ENCODE results near the gene MACROD2. TPM values are rescaled to one million over a fixed set of nuclear protein-coding genes. Genes with fewer than 3 reads are reported as not detected.

The MACROD2 gene
- polyA plus RNA-seq, 4 donors, result 1.00 to 4.8 (median 1.4) TPM

GRCh38 chr20:15146948-15147347 is 1151.6 kb downstream of the MACROD2 start:
- no peak overlapping the region for H3K4me3 ChIP-seq (ENCODE audit: low read depth in 1 of 3, low read length in 3 of 3)
- no peak for DNase-seq
- 64 to 75% (median 69%) methylated on average over 2 of the region's 2 CpGs for WGBS, 3 donors
- H3K36me3 ChIP-seq (ENCODE audit: control insufficient read depth in 3 of 3, insufficient read depth in 2 of 3, low read depth in 1 of 3, low read length in 3 of 3), result no peaks in the 10 kb centered on the region
- H3K27me3 ChIP-seq (ENCODE audit: control insufficient read depth in 3 of 3, insufficient read depth in 3 of 3, low read length in 3 of 3), result no peaks in the 10 kb centered on the region
- no peak overlapping the region for H3K27ac ChIP-seq (ENCODE audit: low read depth in 1 of 3, low read length in 2 of 3)
- H3K9me3 ChIP-seq (ENCODE audit: control insufficient read depth in 2 of 2, insufficient read depth in 1 of 2, low read depth in 1 of 2, low read length in 1 of 2), result no peaks in the 10 kb centered on the region
- FAIRE-seq, result no peak
- no peaks in the 10 kb centered on the region for H3K4me1 ChIP-seq (ENCODE audit: control insufficient read depth in 3 of 3, insufficient read depth in 2 of 3, low read depth in 1 of 3, low read length in 2 of 3)

- Histone ChIP-seq H3K27me3 (ENCODE audit: control insufficient read depth in 3 of 3, insufficient read depth in 3 of 3, low read length in 3 of 3) (no peaks in the 10 kb centered on the region), H3K36me3 (ENCODE audit: control insufficient read depth in 3 of 3, insufficient read depth in 2 of 3, low read depth in 1 of 3, low read length in 3 of 3) (no peaks in the 10 kb centered on the region), H3K27ac (ENCODE audit: low read depth in 1 of 3, low read length in 2 of 3) (no peak overlapping the region), H3K9me3 (ENCODE audit: control insufficient read depth in 2 of 2, insufficient read depth in 1 of 2, low read depth in 1 of 2, low read length in 1 of 2) (peaks cover 0 to 3% of the 10 kb centered on the region in 2 donors), H3K4me1 (ENCODE audit: control insufficient read depth in 3 of 3, insufficient read depth in 2 of 3, low read depth in 1 of 3, low read length in 2 of 3) (no peaks in the 10 kb centered on the region), H3K4me3 (ENCODE audit: low read depth in 1 of 3, low read length in 3 of 3) (no peak overlapping the region)
- WGBS, 3 donors, result 67 to 92% (median 67%) methylated on average over 2 of the region's 2 CpGs
- no peak for FAIRE-seq
- no peak for DNase-seq
Measured at GRCh38 chr20:15154070-15154469, 1158.8 kb downstream of the MACROD2 start.

GRCh38 chr20:15155848-15156401 is 1160.6 kb downstream of the MACROD2 start:
- no peak for DNase-seq
- Histone ChIP-seq H3K9me3 (ENCODE audit: control insufficient read depth in 2 of 2, insufficient read depth in 1 of 2, low read depth in 1 of 2, low read length in 1 of 2) (peaks cover 0 to 3% of the 10 kb centered on the region in 2 donors), H3K4me1 (ENCODE audit: control insufficient read depth in 3 of 3, insufficient read depth in 2 of 3, low read depth in 1 of 3, low read length in 2 of 3) (no peaks in the 10 kb centered on the region), H3K36me3 (ENCODE audit: control insufficient read depth in 3 of 3, insufficient read depth in 2 of 3, low read depth in 1 of 3, low read length in 3 of 3) (no peaks in the 10 kb centered on the region), H3K4me3 (ENCODE audit: low read depth in 1 of 3, low read length in 3 of 3) (no peak overlapping the region), H3K27me3 (ENCODE audit: control insufficient read depth in 3 of 3, insufficient read depth in 3 of 3, low read length in 3 of 3) (no peaks in the 10 kb centered on the region), H3K27ac (ENCODE audit: low read depth in 1 of 3, low read length in 2 of 3) (no peak overlapping the region)
- no peak for FAIRE-seq

GRCh38 chr20:15158533-15158932 is 1163.2 kb downstream of the MACROD2 start:
- Histone ChIP-seq H3K36me3 (ENCODE audit: control insufficient read depth in 3 of 3, insufficient read depth in 2 of 3, low read depth in 1 of 3, low read length in 3 of 3) (no peaks in the 10 kb centered on the region), H3K9me3 (ENCODE audit: control insufficient read depth in 2 of 2, insufficient read depth in 1 of 2, low read depth in 1 of 2, low read length in 1 of 2) (peaks cover 0 to 3% of the 10 kb centered on the region in 2 donors), H3K4me1 (ENCODE audit: control insufficient read depth in 3 of 3, insufficient read depth in 2 of 3, low read depth in 1 of 3, low read length in 2 of 3) (no peaks in the 10 kb centered on the region), H3K27ac (ENCODE audit: low read depth in 1 of 3, low read length in 2 of 3) (no peak overlapping the region), H3K27me3 (ENCODE audit: control insufficient read depth in 3 of 3, insufficient read depth in 3 of 3, low read length in 3 of 3) (no peaks in the 10 kb centered on the region), H3K4me3 (ENCODE audit: low read depth in 1 of 3, low read length in 3 of 3) (no peak overlapping the region)
- FAIRE-seq (no peak), DNase-seq (no peak)
- WGBS, 3 donors, result 38 to 65% (median 61%) methylated on average over 2 of the region's 2 CpGs

GRCh38 chr20:15162079-15162647 is 1166.8 kb downstream of the MACROD2 start:
- peaks cover 0 to 3% of the 10 kb centered on the region in 2 donors for H3K9me3 ChIP-seq (ENCODE audit: control insufficient read depth in 2 of 2, insufficient read depth in 1 of 2, low read depth in 1 of 2, low read length in 1 of 2)
- no peak for FAIRE-seq
- no peaks in the 10 kb centered on the region for H3K27me3 ChIP-seq (ENCODE audit: control insufficient read depth in 3 of 3, insufficient read depth in 3 of 3, low read length in 3 of 3)
- 45 to 58% (median 49%) methylated on average over 6 of the region's 6 CpGs for WGBS, 3 donors
- H3K36me3 ChIP-seq (ENCODE audit: control insufficient read depth in 3 of 3, insufficient read depth in 2 of 3, low read depth in 1 of 3, low read length in 3 of 3), result no peaks in the 10 kb centered on the region
- H3K4me1 ChIP-seq (ENCODE audit: control insufficient read depth in 3 of 3, insufficient read depth in 2 of 3, low read depth in 1 of 3, low read length in 2 of 3), result no peaks in the 10 kb centered on the region
- DNase-seq, result peak; percentile 58 to 61
- H3K27ac ChIP-seq (ENCODE audit: low read depth in 1 of 3, low read length in 2 of 3), result peak overlapping the region; percentile 7 to 32 (median 16)
- H3K4me3 ChIP-seq (ENCODE audit: low read depth in 1 of 3, low read length in 3 of 3), result peak overlapping the region in 2 of 3 donors; percentile 4 to 5

- peak in 1 of 2 donors; percentile 46 for DNase-seq
- FAIRE-seq, result peak; percentile 71
Measured at GRCh38 chr20:15163632-15164031, 1168.3 kb downstream of the MACROD2 start.

GRCh38 chr20:15164726-15165125 is 1169.4 kb downstream of the MACROD2 start:
- FAIRE-seq, result no peak
- WGBS, 3 donors, result 92 to 97% (median 95%) methylated on average over 1 of the region's 1 CpG
- Histone ChIP-seq H3K4me3 (ENCODE audit: low read depth in 1 of 3, low read length in 3 of 3) (no peak overlapping the region), H3K9me3 (ENCODE audit: control insufficient read depth in 2 of 2, insufficient read depth in 1 of 2, low read depth in 1 of 2, low read length in 1 of 2) (no peaks in the 10 kb centered on the region), H3K27ac (ENCODE audit: low read depth in 1 of 3, low read length in 2 of 3) (no peak overlapping the region), H3K27me3 (ENCODE audit: control insufficient read depth in 3 of 3, insufficient read depth in 3 of 3, low read length in 3 of 3) (no peaks in the 10 kb centered on the region), H3K36me3 (ENCODE audit: control insufficient read depth in 3 of 3, insufficient read depth in 2 of 3, low read depth in 1 of 3, low read length in 3 of 3) (no peaks in the 10 kb centered on the region), H3K4me1 (ENCODE audit: control insufficient read depth in 3 of 3, insufficient read depth in 2 of 3, low read depth in 1 of 3, low read length in 2 of 3) (no peaks in the 10 kb centered on the region)
- no peak for DNase-seq

More at GRCh38 chr20:15163632-15164031, 1168.3 kb downstream of the MACROD2 start:
- Histone ChIP-seq H3K27me3 (ENCODE audit: control insufficient read depth in 3 of 3, insufficient read depth in 3 of 3, low read length in 3 of 3) (no peaks in the 10 kb centered on the region), H3K36me3 (ENCODE audit: control insufficient read depth in 3 of 3, insufficient read depth in 2 of 3, low read depth in 1 of 3, low read length in 3 of 3) (no peaks in the 10 kb centered on the region), H3K4me3 (ENCODE audit: low read depth in 1 of 3, low read length in 3 of 3) (no peak overlapping the region), H3K4me1 (ENCODE audit: control insufficient read depth in 3 of 3, insufficient read depth in 2 of 3, low read depth in 1 of 3, low read length in 2 of 3) (no peaks in the 10 kb centered on the region), H3K27ac (ENCODE audit: low read depth in 1 of 3, low read length in 2 of 3) (no peak overlapping the region), H3K9me3 (ENCODE audit: control insufficient read depth in 2 of 2, insufficient read depth in 1 of 2, low read depth in 1 of 2, low read length in 1 of 2) (no peaks in the 10 kb centered on the region)

DNA sequence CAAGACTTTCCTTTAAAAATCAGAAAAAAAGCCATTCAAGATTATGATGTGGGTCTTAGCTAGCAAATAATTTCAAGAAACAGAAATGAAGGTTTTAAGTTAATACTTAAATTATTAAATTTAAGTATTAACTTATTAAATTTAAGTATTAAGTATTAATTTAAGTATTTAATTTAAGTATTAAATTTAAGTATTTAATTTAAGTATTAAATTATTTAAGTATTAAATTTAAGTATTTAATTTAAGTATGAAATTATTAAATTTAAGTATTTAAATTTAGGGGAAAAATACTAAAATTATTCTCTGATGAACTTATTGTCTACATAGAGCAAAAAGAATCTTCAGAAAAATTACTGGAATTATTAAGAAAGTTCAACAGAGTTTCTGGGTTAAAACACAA is 1171.4 kb downstream of the MACROD2 start:
- H3K36me3 ChIP-seq (ENCODE audit: control insufficient read depth in 3 of 3, insufficient read depth in 2 of 3, low read depth in 1 of 3, low read length in 3 of 3), result no peaks in the 10 kb centered on the region
- no peaks in the 10 kb centered on the region for H3K27me3 ChIP-seq (ENCODE audit: control insufficient read depth in 3 of 3, insufficient read depth in 3 of 3, low read length in 3 of 3)
- FAIRE-seq (peak; percentile 98), DNase-seq (no peak)
- H3K4me1 ChIP-seq (ENCODE audit: control insufficient read depth in 3 of 3, insufficient read depth in 2 of 3, low read depth in 1 of 3, low read length in 2 of 3), result no peaks in the 10 kb centered on the region
- no peaks in the 10 kb centered on the region for H3K9me3 ChIP-seq (ENCODE audit: control insufficient read depth in 2 of 2, insufficient read depth in 1 of 2, low read depth in 1 of 2, low read length in 1 of 2)
- H3K4me3 ChIP-seq (ENCODE audit: low read depth in 1 of 3, low read length in 3 of 3), result no peak overlapping the region
- H3K27ac ChIP-seq (ENCODE audit: low read depth in 1 of 3, low read length in 2 of 3), result no peak overlapping the region

GRCh38 chr20:15171016-15171415 is 1175.7 kb downstream of the MACROD2 start:
- Histone ChIP-seq H3K27ac (ENCODE audit: low read depth in 1 of 3, low read length in 2 of 3) (no peak overlapping the region), H3K4me1 (ENCODE audit: control insufficient read depth in 3 of 3, insufficient read depth in 2 of 3, low read depth in 1 of 3, low read length in 2 of 3) (no peaks in the 10 kb centered on the region), H3K9me3 (ENCODE audit: control insufficient read depth in 2 of 2, insufficient read depth in 1 of 2, low read depth in 1 of 2, low read length in 1 of 2) (peaks cover 1 to 9% of the 10 kb centered on the region in 2 donors), H3K27me3 (ENCODE audit: control insufficient read depth in 3 of 3, insufficient read depth in 3 of 3, low read length in 3 of 3) (no peaks in the 10 kb centered on the region), H3K4me3 (ENCODE audit: low read depth in 1 of 3, low read length in 3 of 3) (no peak overlapping the region), H3K36me3 (ENCODE audit: control insufficient read depth in 3 of 3, insufficient read depth in 2 of 3, low read depth in 1 of 3, low read length in 3 of 3) (no peaks in the 10 kb centered on the region)
- FAIRE-seq (no peak), DNase-seq (no peak)
- 68 to 92% (median 86%) methylated on average over 3 of the region's 3 CpGs for WGBS, 3 donors
